Fibroblast of mammary gland (primary cell): ENCODE measurements around the gene GPR137.

Experiments
- DNase-seq: peaks from one replicate; pipeline ENCODE4 v3.0.0-alpha.2; 2010; ENCODE audit warnings: low read depth
- H3K4me3 ChIP-seq: 2 replicates; pipeline ENCODE4 v1.5.1; 2011; ENCODE audit warnings: low read depth, mild to moderate bottlenecking, low read length, moderate library complexity; ENCODE audit not compliant: control insufficient read depth
- CTCF ChIP-seq: conservative IDR thresholded peaks from 2 replicates; pipeline ENCODE4 v1.5.1; 2011; ENCODE audit warnings: low read depth, low read length, inconsistent platforms; ENCODE audit not compliant: control insufficient read depth, insufficient read depth

GPR137 gene

GRCh38 chr11:64268893-64269539, 16.6 kb upstream of the GPR137 start:
- peak overlapping the region; percentile 57 for H3K4me3 ChIP-seq
- peak; percentile 47 for DNase-seq
- TF ChIP-seq CTCF = no peak

- peak; percentile 100 for DNase-seq
- TF ChIP-seq CTCF = no peak
- H3K4me3 ChIP-seq = peak overlapping the region; percentile 76
Observed at GRCh38 chr11:64269540-64270220, 16.0 kb upstream of the GPR137 start.

DNA sequence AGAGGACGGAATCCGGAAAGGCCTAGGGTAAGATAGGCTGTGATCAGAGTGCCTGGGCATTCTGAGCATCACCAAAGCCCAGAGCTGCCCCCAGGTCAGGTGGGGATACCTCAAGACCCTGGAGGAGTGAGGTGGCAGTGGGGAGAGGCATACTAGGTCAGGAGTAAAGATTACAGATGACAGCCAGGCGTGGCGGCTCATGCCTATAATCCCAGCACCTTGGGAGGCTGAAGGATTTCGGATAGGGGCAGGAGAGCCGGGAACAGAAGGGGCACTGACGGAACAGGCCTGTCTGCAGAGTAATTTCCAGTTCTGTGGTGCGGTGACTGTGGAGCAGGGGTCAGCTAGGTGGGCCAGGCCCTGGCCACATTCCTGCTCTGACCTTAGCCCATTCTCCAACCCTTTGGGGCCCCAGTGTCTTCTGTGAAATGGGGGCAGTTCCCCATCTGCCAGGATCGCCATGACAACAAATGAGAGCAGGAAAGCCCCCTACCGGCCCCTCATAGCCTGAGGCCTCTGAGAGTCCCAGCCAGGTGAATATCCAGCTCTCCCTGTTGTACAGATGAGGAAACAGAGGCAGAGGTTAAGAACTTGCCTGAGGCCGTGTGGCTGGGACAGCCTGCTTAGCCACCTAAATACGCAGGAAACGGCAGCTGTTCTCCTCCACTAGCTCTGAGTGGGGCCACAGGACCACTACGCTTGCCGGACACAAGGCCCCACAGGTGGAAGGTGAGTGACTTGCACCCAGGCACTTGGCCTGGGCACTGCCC, 10.4 kb upstream of the GPR137 start:
- no peak for TF ChIP-seq CTCF
- DNase-seq = no peak
- no peak overlapping the region for H3K4me3 ChIP-seq

GRCh38 chr11:64275841-64276240, 9.8 kb upstream of the GPR137 start:
- DNase-seq = no peak
- H3K4me3 ChIP-seq = no peak overlapping the region
- TF ChIP-seq CTCF = no peak

GRCh38 chr11:64276653-64277431, 8.8 kb upstream of the GPR137 start:
- no peak overlapping the region for H3K4me3 ChIP-seq
- DNase-seq = no peak
- TF ChIP-seq CTCF = no peak

DNA sequence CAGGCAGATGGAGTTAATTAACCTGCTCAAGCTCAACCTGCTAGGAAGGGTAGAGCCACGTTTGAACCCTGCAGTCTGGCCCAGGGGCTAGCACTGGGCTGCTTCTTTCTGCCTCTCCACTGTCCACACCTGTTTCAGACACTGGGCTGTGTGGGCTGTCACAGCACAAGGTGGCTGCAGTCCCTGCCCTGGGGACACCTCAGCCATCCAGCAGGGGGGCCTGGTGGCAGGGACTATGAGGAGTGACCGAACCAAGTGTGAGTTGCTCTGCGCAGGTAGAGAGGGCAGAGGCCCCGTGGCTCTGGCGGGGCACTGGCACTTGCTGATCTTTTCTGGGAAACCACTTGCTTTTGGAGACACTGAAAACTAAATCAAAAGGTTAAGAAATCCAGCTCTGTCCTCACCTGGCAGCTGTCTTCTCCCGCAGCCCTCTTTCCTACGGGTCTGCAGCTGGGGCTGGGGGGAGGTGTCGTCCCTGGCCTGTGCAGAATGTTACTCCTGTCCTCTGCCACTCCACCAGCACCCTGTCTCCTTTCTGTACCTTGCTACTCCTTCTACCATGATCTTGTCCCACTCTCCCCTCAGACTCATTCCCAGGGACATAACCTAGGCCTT, 7.0 kb upstream of the GPR137 start:
- no peak overlapping the region for H3K4me3 ChIP-seq
- DNase-seq = no peak
- no peak for TF ChIP-seq CTCF
